Measurements from ENCODE around the gene DNASE1. TPM values are rescaled to one million over a fixed set of nuclear protein-coding genes. Genes with fewer than 3 reads are reported as not detected.

The DNASE1 gene
- total RNA-seq, 1 experiment from 2014 or later: 11.0 TPM

DNA sequence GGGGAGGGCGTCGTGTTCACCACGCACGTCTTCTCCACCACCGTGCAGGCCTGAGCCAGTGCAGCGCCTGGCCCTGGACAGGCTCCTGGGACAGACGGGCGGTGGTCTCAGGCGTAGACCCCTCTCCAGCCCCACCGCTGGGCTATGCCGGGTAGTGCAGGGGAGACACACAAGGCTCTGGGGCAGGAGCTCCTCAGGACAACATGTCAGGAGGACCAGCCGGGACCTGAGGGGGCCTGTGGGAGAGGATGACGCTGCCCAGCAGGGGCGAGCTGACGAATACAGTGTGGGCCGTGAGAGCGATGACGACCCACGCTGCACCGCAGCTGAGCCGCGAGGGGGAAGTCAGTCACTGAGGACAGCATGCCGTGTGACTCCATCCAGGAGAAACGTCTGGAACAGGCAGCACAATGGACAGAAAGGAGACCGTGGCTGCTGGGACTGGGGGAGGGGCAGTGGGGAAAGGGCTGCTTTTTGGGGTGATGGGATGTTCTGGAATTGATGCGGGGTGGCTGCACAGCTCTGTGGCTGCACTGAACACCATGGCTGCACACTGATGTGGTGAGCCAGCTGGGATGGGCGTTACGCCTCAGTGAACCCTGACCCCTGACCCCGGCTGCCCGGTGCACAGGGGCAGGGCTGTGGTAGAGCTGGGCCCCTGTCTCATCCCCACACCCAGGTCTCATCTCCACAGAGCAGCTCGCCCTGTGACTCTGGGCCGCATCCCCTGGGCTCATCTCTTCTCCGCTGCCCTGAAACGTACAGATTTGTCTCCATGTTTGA, 20.2 kb downstream of the DNASE1 start:
- Histone ChIP-seq H3K27me3 (ENCODE audit: insufficient read depth, low read length) (no peaks in the 10 kb centered on the region), H3K9me2 (ENCODE audit: insufficient read depth) (no peaks in the 10 kb centered on the region), H3K9me3 (ENCODE audit: control insufficient read depth in 1 of 2, insufficient read depth in 1 of 2, low read depth in 1 of 2, low read length in 2 of 2) (no peaks in the 10 kb centered on the region), H3K36me3 (ENCODE audit: control insufficient read depth in 1 of 2, insufficient read depth in 2 of 2, low read length in 2 of 2) (peaks cover 14 to 51% of the 10 kb centered on the region in 2 experiments), H3K9ac (ENCODE audit: low read length) (no peak overlapping the region), H3K4me2 (ENCODE audit: low read length) (no peak overlapping the region), H3K27ac (ENCODE audit: low read depth, low read length) (no peak overlapping the region), H4K20me1 (ENCODE audit: insufficient read depth) (no peaks in the 10 kb centered on the region), H3K79me2 (ENCODE audit: insufficient read depth, low read length) (no peaks in the 10 kb centered on the region), H3K4me3 (replicated peaks in 1 of 2; ENCODE audit: low read depth in 1 of 2, low read length in 2 of 2) (no peak overlapping the region), H3K4me1 (ENCODE audit: control insufficient read depth in 1 of 2, insufficient read depth in 2 of 2, low read length in 2 of 2) (no peaks in the 10 kb centered on the region), H2AFZ (ENCODE audit: low read depth, low read length, poor library complexity, severe bottlenecking) (no peak overlapping the region)
- DNase-seq (ENCODE audit: low read depth, low spot score): no peak
- intact Hi-C loops (cut with micrococcal nuclease): no loop called here
- ChIA-PET RAD21 (ENCODE audit: low non-redundant PET in 1 of 2, low total read pairs in 2 of 2, uncharacterized antibody in 2 of 2, unreplicated experiment in 2 of 2) (no interaction called here), CTCF (no interaction called here), POLR2A (no interaction called here)
- ATAC-seq: 0 out of 2 replicates have a peak, but pooled peaks have one; percentile 29
- TF ChIP-seq POLR2A (IDR thresholded peaks at IDR 0.05; ENCODE audit: borderline replicate concordance, extremely low read depth, insufficient read depth, insufficient read length) (no peak), FOSL1 (IDR thresholded peaks at IDR 0.05; ENCODE audit: low read depth) (no peak), TCF7L2 (IDR thresholded peaks at IDR 0.05; ENCODE audit: borderline replicate concordance, extremely low read depth, insufficient read depth, insufficient read length) (no peak), POLR2AphosphoS5 (IDR thresholded peaks at IDR 0.05; ENCODE audit: low read depth, low read length) (no peak)
- TF ChIP-seq, protein P1, sequence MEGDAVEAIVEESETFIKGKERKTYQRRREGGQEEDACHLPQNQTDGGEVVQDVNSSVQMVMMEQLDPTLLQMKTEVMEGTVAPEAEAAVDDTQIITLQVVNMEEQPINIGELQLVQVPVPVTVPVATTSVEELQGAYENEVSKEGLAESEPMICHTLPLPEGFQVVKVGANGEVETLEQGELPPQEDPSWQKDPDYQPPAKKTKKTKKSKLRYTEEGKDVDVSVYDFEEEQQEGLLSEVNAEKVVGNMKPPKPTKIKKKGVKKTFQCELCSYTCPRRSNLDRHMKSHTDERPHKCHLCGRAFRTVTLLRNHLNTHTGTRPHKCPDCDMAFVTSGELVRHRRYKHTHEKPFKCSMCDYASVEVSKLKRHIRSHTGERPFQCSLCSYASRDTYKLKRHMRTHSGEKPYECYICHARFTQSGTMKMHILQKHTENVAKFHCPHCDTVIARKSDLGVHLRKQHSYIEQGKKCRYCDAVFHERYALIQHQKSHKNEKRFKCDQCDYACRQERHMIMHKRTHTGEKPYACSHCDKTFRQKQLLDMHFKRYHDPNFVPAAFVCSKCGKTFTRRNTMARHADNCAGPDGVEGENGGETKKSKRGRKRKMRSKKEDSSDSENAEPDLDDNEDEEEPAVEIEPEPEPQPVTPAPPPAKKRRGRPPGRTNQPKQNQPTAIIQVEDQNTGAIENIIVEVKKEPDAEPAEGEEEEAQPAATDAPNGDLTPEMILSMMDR (IDR thresholded peaks at IDR 0.05 in 2 of 3, conservative IDR thresholded peaks at IDR 0.05 in 1 of 3; ENCODE audit: borderline replicate concordance in 1 of 3, insufficient read depth in 1 of 3, low read depth in 2 of 3, low read length in 2 of 3): peak in 1 of 3 experiments; percentile 14; a peak in 1 of 6 replicates
- no TSS peak for BruUV-seq (replicated peaks)

GRCh38 chr16:3675601-3676130, 21.2 kb downstream of the DNASE1 start:
- Histone ChIP-seq H3K9ac (ENCODE audit: low read length) (no peak overlapping the region), H3K9me2 (ENCODE audit: insufficient read depth) (no peaks in the 10 kb centered on the region), H3K27ac (ENCODE audit: low read depth, low read length) (no peak overlapping the region), H3K9me3 (ENCODE audit: control insufficient read depth in 1 of 2, insufficient read depth in 1 of 2, low read depth in 1 of 2, low read length in 2 of 2) (no peaks in the 10 kb centered on the region), H3K36me3 (ENCODE audit: control insufficient read depth in 1 of 2, insufficient read depth in 2 of 2, low read length in 2 of 2) (peaks cover 14 to 53% of the 10 kb centered on the region in 2 experiments), H3K4me3 (replicated peaks in 1 of 2; ENCODE audit: low read depth in 1 of 2, low read length in 2 of 2) (no peak overlapping the region), H3K27me3 (ENCODE audit: insufficient read depth, low read length) (no peaks in the 10 kb centered on the region), H3K79me2 (ENCODE audit: insufficient read depth, low read length) (peaks cover 5% of the 10 kb centered on the region; the same call in 1 of the 2 replicates), H2AFZ (ENCODE audit: low read depth, low read length, poor library complexity, severe bottlenecking) (no peak overlapping the region), H4K20me1 (ENCODE audit: insufficient read depth) (no peaks in the 10 kb centered on the region), H3K4me2 (ENCODE audit: low read length) (no peak overlapping the region), H3K4me1 (ENCODE audit: control insufficient read depth in 1 of 2, insufficient read depth in 2 of 2, low read length in 2 of 2) (no peaks in the 10 kb centered on the region)
- DNase-seq (ENCODE audit: low read depth, low spot score) (no peak), ATAC-seq (no peak)
- ChIA-PET POLR2A (no interaction called here), RAD21 (ENCODE audit: low non-redundant PET in 1 of 2, low total read pairs in 2 of 2, uncharacterized antibody in 2 of 2, unreplicated experiment in 2 of 2) (no interaction called here), CTCF (no interaction called here)
- TF ChIP-seq, protein P2, sequence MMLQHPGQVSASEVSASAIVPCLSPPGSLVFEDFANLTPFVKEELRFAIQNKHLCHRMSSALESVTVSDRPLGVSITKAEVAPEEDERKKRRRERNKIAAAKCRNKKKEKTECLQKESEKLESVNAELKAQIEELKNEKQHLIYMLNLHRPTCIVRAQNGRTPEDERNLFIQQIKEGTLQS (IDR thresholded peaks at IDR 0.05): no peak
- TF ChIP-seq EZH2 (IDR thresholded peaks at IDR 0.05) (no peak), ZNF274 (IDR thresholded peaks at IDR 0.05; ENCODE audit: low read depth, low read length) (no peak), YY1 (IDR thresholded peaks at IDR 0.05; ENCODE audit: extremely low read depth, insufficient replicate concordance, low read depth, low read length) (no peak), ZBTB33 (IDR thresholded peaks at IDR 0.05; ENCODE audit: extremely low read depth, insufficient replicate concordance, low read length) (no peak), ELF1 (IDR thresholded peaks at IDR 0.05; ENCODE audit: borderline replicate concordance, low read depth) (no peak), SRF (IDR thresholded peaks at IDR 0.05; ENCODE audit: low read depth) (no peak), ZFX (IDR thresholded peaks at IDR 0.05) (no peak), POLR2A (IDR thresholded peaks at IDR 0.05; ENCODE audit: borderline replicate concordance, extremely low read depth, insufficient read depth, insufficient read length) (no peak)
- intact Hi-C loops (cut with micrococcal nuclease): no loop called here
- BruUV-seq (replicated peaks): no TSS peak

Measured in HCT116 (cell line).